NAMALWA (cell line): ENCODE measurements around the gene SFI1.
"Not testable (repeated sequence)": the region's sequence is repeated elsewhere in the genome, so short reads cannot be mapped to it uniquely, and the experiment has no call there.

Source experiments
- DNase-seq: peaks from one replicate; pipeline ENCODE4 v3.0.0-alpha.2; 2015; ENCODE audit warnings: low spot score

The SFI1 gene

GRCh38 chr22:31588970-31589675 is 92.8 kb downstream of the SFI1 start:
- no peak for DNase-seq

GRCh38 chr22:31590161-31590560 is 93.8 kb downstream of the SFI1 start:
- DNase-seq, result not testable (repeated sequence)

DNA sequence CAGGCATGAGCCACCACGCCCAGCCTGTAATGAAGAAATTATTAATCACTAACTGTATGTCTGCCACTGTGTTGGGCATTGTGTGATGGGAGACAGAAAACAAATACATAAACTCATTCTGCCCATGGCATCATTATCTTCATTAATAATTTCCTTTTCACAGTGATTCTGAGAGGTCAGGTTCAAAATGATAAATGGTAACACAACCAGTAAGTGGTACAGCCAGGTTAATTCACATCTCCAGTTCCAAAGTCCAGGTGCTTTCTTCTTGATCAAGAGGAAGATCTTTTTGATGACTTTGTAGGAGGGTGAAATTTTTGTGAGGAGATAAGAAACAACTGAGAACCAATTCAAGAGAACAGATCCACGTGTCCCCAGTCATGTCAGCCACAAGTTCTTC is 98.9 kb downstream of the SFI1 start:
- DNase-seq, result no peak

- no peak for DNase-seq
Observed at GRCh38 chr22:31602259-31602952, 106.1 kb downstream of the SFI1 start.

- DNase-seq, result no peak
Observed at GRCh38 chr22:31603081-31603525, 106.8 kb downstream of the SFI1 start.

DNA sequence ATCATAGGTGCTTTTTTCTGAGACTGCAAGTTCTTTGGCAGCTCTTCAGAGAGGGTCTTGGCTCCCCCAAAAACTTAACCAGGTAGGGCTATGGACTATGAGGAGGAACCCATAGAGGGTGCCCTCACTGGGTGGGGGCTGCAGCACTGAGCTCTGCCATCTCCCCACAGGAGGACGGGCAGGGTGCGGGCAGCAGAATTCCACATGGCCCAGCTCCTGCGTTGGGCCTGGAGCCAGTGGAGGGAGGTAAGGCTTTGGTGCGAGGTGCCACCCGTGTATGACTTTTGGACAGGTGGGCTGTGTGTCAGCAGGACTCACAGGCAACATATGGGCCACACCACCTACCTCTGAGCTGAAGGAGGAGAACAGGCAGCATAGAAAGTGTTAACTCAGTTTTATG is 107.2 kb downstream of the SFI1 start:
- DNase-seq, result no peak

DNA sequence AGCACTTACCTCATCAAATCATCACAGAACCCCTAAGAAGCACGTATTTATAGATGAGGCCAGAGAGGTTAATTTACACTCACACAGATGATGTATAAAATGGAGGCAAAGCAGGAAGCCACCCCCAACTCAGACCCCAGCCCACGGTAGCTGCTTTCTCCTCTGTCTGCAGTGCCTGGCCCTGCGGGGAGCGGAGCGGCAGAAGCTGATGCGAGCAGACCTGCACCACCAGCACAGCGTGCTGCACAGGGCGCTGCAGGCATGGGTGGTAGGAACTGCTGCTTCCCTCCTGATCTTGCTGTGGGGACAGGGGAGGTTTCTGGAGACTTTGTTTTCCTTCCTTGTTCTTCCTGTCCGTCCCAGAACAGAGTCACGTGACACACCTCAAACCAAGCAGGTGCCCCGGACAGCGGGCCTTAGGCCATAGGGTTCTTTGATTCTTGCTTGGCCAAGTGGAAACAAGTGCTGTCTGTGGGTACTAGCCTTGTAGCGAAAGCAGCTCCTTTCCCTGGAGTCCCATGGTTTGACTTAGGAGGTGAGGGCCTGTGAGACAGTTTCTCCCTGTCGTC is 107.9 kb downstream of the SFI1 start:
- DNase-seq, result no peak

- DNase-seq, result no peak
Observed at GRCh38 chr22:31604746-31605705, 108.7 kb downstream of the SFI1 start.

DNA sequence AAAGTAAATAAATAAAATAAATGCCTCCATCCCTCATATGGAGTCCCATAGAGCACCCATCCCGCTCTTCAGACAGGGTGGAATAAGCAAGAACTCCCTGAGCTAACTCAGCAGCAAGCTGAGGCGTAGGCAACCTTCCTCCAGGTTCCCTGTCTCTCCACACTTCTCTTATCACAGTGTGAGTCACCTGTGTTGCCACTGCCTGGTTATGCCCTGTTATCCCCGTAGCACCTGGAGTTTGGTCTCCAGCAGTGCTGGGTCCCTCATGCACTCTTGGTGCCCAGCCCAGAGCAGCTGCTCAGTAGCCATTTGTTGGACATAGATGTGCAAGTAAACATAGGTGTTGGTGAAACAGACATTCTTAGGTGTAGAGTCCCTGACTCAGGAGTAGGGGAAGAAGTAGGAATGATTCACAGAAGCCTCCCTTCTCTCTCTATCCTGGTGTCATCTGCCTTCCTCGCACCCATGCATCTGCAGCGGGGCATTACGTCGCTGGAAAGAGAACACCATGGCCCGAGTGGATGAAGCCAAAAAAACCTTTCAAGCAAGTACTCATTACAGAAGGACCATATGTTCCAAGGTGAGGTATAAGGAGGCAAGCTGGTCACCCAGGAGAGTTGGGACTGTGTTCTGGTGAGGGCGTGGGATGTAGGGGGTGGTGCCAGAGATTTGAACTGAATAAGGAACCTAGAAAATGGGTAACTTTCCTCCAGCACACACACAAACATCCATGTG is 109.7 kb downstream of the SFI1 start:
- no peak for DNase-seq

DNA sequence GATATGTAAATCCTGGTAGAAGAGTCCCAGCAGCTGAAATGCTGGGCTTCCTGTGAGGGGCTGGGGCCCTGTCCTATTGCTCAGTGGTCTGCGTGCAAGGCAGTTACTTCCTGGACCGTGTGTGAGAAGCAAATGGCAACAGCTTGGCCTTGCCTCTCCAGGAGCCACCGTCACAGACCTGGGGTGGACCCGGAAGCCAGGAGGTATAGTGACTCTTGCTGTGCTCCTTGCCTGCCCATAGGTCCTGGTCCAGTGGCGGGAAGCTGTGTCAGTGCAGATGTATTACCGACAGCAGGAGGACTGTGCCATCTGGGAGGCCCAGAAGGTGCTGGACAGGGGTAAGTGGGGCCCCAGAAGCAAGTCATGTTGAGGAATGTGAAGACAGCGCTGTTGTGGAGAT is 111.4 kb downstream of the SFI1 start:
- no peak for DNase-seq

DNA sequence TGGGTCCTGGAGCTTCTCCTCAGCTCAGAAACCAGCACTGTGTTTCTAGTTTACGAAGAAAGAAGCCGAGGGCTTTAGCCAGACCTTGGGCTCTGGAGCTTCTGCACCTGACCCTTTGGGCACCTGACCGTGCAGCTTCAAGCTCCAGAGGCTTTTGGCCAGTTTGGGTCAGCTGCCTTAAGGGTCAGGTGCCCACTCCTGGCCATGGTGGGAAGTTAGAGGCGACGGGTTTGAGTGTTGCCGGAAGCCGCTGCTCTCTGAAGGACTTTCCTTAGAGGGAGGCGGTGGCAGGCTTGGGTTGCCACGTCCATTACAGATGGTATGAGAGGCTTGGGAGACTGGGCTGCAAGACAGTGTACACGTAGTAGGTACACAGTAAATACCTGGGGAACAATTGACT is 113.4 kb downstream of the SFI1 start:
- no peak for DNase-seq

DNA sequence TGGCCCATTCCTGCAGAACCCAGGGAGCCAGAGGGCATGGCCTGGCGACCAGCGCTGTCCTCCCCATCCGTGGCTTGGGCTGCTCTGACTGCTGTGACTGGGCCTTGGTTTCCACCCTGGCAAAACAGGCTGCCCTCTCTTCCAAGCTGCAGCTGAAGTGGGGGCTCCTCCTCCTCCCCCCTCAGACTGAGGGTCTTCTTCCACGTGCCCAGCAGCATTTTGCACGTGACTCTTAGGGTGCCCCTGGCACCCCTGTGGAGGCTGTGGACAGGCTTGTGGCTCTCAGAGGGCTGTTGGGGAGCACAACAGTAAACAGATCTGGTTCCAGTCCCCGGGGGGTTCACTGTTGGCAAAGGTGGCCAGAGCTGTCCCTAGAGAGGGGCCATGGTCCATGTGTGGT is 114.3 kb downstream of the SFI1 start:
- no peak for DNase-seq

DNA sequence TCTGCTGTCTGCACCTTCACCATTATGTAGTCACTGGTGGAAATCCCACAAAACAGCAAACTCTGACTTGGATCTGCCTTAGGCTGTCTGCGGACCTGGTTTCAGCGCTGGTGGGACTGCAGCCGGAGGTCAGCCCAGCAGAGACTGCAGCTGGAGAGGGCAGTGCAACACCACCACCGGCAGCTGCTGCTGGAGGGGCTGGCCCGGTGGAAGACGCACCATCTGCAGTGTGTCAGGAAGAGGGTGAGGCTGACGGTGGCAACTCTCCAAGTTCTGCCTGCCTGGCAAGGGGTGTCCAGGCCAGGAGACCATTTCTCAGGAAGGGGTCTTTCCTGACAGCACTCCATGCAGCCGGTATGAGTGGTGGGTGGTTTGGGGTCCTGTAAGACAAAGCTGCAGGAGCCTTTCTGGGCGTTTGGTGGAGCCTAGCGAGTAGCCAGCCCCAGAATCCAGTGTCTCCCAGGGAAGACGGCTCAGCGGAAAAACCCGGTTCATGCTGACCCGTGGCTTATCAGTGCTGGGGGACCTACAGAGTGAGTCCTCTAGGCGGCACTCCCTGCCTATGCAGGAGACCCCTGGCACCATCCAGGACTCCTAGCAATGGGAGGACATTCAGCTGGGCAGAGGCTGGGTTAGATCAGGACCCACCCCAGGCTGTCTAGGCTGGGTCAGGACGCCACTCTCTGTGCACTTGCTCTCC is 114.9 kb downstream of the SFI1 start:
- no peak for DNase-seq

GRCh38 chr22:31612891-31613285 is 116.6 kb downstream of the SFI1 start:
- DNase-seq, result no peak

- DNase-seq, result no peak
Observed at GRCh38 chr22:31613286-31613903, 117.1 kb downstream of the SFI1 start.

GRCh38 chr22:31613904-31614296 is 117.6 kb downstream of the SFI1 start:
- no peak for DNase-seq

DNA sequence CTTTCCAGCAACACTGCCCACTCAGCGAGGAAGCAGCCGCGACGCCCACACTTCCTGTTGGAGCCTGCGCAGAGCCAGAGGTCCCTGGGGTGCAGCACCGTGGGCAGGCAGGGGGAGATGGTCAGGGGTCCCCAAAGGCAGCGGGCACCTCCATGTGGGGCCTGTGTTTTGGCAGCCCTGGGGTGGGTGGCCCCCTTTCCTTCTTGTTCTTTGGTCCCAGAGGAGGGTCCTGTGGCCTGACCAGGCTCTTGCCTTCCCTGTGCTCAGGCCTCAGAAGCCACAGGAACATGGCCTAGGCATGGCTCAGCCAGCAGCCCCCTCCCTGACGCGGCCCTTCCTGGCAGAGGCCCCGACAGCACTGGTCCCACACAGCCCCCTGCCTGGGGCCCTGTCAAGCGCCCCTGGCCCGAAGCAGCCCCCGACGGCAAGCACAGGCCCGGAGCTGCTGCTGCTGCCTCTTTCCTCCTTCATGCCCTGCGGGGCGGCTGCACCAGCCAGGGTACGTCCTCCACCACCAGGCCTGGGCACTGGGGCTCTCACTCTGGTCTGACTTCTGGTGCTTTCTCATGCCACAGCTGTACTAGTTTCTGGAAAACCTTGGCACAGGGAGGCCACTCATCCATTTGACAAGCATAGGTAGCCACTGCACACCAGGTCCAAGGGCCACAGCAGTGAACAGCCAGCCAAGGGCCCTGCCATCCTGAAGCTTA is 118.6 kb downstream of the SFI1 start:
- no peak for DNase-seq

DNA sequence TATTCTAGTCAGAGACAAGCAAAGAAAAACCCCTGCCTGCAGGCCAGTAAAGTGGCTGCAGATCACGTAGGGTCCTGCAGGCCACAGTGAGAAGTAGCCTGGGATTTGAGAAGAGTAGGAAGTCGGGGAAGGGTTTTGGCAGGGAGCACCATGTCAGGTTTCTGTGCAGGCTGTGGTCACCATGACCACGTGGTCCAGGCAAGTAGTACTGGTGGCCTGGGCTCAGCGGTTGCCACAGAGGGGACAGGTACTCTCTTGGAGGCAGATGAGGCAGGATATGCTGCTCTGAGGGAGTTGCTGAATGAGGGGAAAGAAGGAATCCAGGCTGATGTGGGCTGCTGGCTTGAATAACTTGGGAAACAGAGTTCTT is 119.1 kb downstream of the SFI1 start:
- no peak for DNase-seq

- no peak for DNase-seq
Observed at GRCh38 chr22:31615940-31616314, 119.6 kb downstream of the SFI1 start.
